Astrocyte (in vitro differentiated cells and primary cell): ENCODE measurements around the gene GSTP1.

Experiments used
- CTCF ChIP-seq: IDR thresholded peaks from 2 replicates; pipeline ENCODE4 v1.5.1; 2011; ENCODE audit warnings: low read depth, mild to moderate bottlenecking, inconsistent platforms, low read length, moderate library complexity; ENCODE audit not compliant: insufficient read depth
- EZH2 ChIP-seq: IDR thresholded peaks from 2 replicates; pipeline ENCODE4 v1.6.1; 2012; ENCODE audit warnings: mild to moderate bottlenecking, low read length, inconsistent platforms; ENCODE audit not compliant: insufficient read depth

- TF ChIP-seq CTCF (no peak), EZH2 (no peak)
Measured at GRCh38 chr11:67631853-67632174, 48.2 kb downstream of the GSTP1 start.
